GM23338 (cell line): ENCODE results near the gene MTA1. TPM values are rescaled to one million over a fixed set of nuclear protein-coding genes. Genes with fewer than 3 reads are reported as not detected.
A peak's percentile ranks its signal among the peaks of the same experiment; 100 is the strongest.

Experiments
- ATAC-seq: fragments of 200-7000 bp; cut with Tn5 transposase; 3 replicates; pipeline ENCODE4 v1.9.1; 2020
- DNase-seq: peaks from one replicate; pipeline ENCODE4 v3.0.0-alpha.2; 2015; ENCODE audit warnings: low spot score
- H2AFZ ChIP-seq: fragments of 200-600 bp; sonication (generic); 2 replicates; pipeline ENCODE4 v1.8.0; 2016; ENCODE audit warnings: antibody characterized with exemption, mild to moderate bottlenecking, moderate library complexity
- H3F3A ChIP-seq: fragments of 200-600 bp; sonication (generic); replicated peaks from 2 replicates; pipeline ENCODE4 v1.8.0; 2017; ENCODE audit warnings: antibody characterized with exemption, mixed run types, low read depth
- H3K27ac ChIP-seq: fragments of 200-600 bp; sonication (generic); 2 replicates; pipeline ENCODE4 v1.6.1; 2016; ENCODE audit warnings: low read depth
- H3K27me3 ChIP-seq: fragments of 200-600 bp; sonication (generic); 2 replicates; pipeline ENCODE4 v1.8.0; 2016; ENCODE audit warnings: mild to moderate bottlenecking, mixed run types, moderate library complexity; ENCODE audit not compliant: insufficient read depth
- H3K36me3 ChIP-seq: fragments of 200-600 bp; sonication (generic); 2 replicates; pipeline ENCODE4 v1.8.0; 2016; ENCODE audit warnings: mild to moderate bottlenecking; ENCODE audit not compliant: insufficient read depth
- H3K4me1 ChIP-seq: fragments of 200-600 bp; sonication (generic); 2 replicates; pipeline ENCODE4 v1.8.0; 2016; ENCODE audit warnings: mild to moderate bottlenecking, moderate library complexity; ENCODE audit not compliant: insufficient read depth
- H3K4me2 ChIP-seq: fragments of 200-600 bp; sonication (generic); 2 replicates; pipeline ENCODE4 v1.7.1; 2017; ENCODE audit warnings: mixed run types
- H3K4me3 ChIP-seq: fragments of 200-600 bp; sonication (generic); 2 replicates; pipeline ENCODE4 v1.6.1; 2016; ENCODE audit warnings: mixed run types
- H3K79me2 ChIP-seq: fragments of 200-600 bp; sonication (generic); replicated peaks from 2 replicates; pipeline ENCODE4 v1.8.0; 2017; ENCODE audit warnings: mild to moderate bottlenecking; ENCODE audit not compliant: insufficient read depth
- H3K9me2 ChIP-seq: fragments of 200-600 bp; sonication (generic); 2 replicates; pipeline ENCODE4 v1.8.0; 2017; ENCODE audit not compliant: insufficient read depth
- H4K20me1 ChIP-seq: fragments of 200-600 bp; sonication (generic); replicated peaks from 2 replicates; pipeline ENCODE4 v1.8.0; 2017; ENCODE audit warnings: mild to moderate bottlenecking; ENCODE audit not compliant: insufficient read depth
- H3K27ac Mint-ChIP-seq: 2 replicates; pipeline ENCODE4 v1.8.0; 2020; ENCODE audit warnings: inconsistent platforms, mild to moderate bottlenecking, moderate library complexity, mixed read lengths
- H3K27me3 Mint-ChIP-seq: 3 replicates; pipeline ENCODE4 v1.8.0; 2022; ENCODE audit warnings: low read depth, mild to moderate bottlenecking, moderate library complexity, mixed read lengths, inconsistent platforms; ENCODE audit not compliant: insufficient read depth, poor library complexity
- H3K36me3 Mint-ChIP-seq: 3 replicates; pipeline ENCODE4 v1.8.0; 2021; ENCODE audit warnings: low read depth, mild to moderate bottlenecking, inconsistent platforms, moderate library complexity, mixed read lengths
- H3K4me1 Mint-ChIP-seq: 3 replicates; pipeline ENCODE4 v1.8.0; 2020; ENCODE audit warnings: mild to moderate bottlenecking, inconsistent platforms, mixed read lengths
- H3K4me3 Mint-ChIP-seq: 3 replicates; pipeline ENCODE4 v1.8.0; 2021; ENCODE audit warnings: moderate library complexity, mild to moderate bottlenecking, inconsistent platforms, mixed read lengths
- H3K9me3 Mint-ChIP-seq: 3 replicates; pipeline ENCODE4 v1.8.0; 2020; ENCODE audit warnings: moderate library complexity, mild to moderate bottlenecking, inconsistent platforms, mixed read lengths
- CREB1 ChIP-seq: fragments of 250-450 bp; sonication (Bioruptor Pico); IDR thresholded peaks from 2 replicates; pipeline ENCODE4 v1.5.0; 2020; ENCODE audit warnings: low read depth, mild to moderate bottlenecking, moderate library complexity
- EZH2 ChIP-seq: fragments of 200-600 bp; sonication (generic); IDR thresholded peaks from one replicate; pipeline ENCODE4 v1.8.0; 2017; ENCODE audit warnings: antibody characterized with exemption, mild to moderate bottlenecking, low read depth; ENCODE audit not compliant: unreplicated experiment
- EZH2phosphoT487 ChIP-seq: fragments of 200-600 bp; sonication (generic); IDR thresholded peaks from one replicate; pipeline ENCODE4 v1.8.1; 2018; ENCODE audit warnings: antibody characterized with exemption; ENCODE audit not compliant: unreplicated experiment
- NANOG ChIP-seq: IDR thresholded peaks from 2 replicates; pipeline ENCODE4 v1.6.1; 2016; ENCODE audit warnings: antibody characterized with exemption, borderline replicate concordance
- POLR2AphosphoS5 ChIP-seq: IDR thresholded peaks from 2 replicates; pipeline ENCODE4 v1.6.1; 2016; ENCODE audit warnings: antibody characterized with exemption, low read depth
- ZNF331 ChIP-seq: fragments of 250-450 bp; sonication (Bioruptor Pico); IDR thresholded peaks from 2 replicates; pipeline ENCODE4 v1.5.0; 2020; ENCODE audit warnings: low read depth, mild to moderate bottlenecking, moderate library complexity
- polyA plus RNA-seq: library from polyadenylated mRNA; unstranded; fragments of >200 nt; fragmentation: Nextera tagmentation; extraction: Ambion mirVana; gene quantifications from 2 replicates; pipeline ENCODE4 v1.2.1, GENCODE V29; 2016
- total RNA-seq: library from RNA; depleted of rRNA; stranded (reverse); fragments of >200 nt; shearing (Covaris generic); gene quantifications from 2 replicates; pipeline ENCODE4 v1.2.3, GENCODE V29; 2014
- TF ChIP-seq, protein P1 (sequence below), 2 experiments: fragments of 200-600 bp in 1 of 2; sonication (generic) in 1 of 2; conservative IDR thresholded peaks; 2 replicates each; pipeline versions ENCODE4 v1.5.1 to v1.6.1; 2016 to 2017; ENCODE audit warnings: antibody characterized with exemption in 2 of 2, low read depth in 2 of 2, mild to moderate bottlenecking in 2 of 2, moderate library complexity in 1 of 2

Gene MTA1
- total and polyA plus RNA-seq, 2 experiments from 2014 or later, result 53.3 to 126 TPM

DNA sequence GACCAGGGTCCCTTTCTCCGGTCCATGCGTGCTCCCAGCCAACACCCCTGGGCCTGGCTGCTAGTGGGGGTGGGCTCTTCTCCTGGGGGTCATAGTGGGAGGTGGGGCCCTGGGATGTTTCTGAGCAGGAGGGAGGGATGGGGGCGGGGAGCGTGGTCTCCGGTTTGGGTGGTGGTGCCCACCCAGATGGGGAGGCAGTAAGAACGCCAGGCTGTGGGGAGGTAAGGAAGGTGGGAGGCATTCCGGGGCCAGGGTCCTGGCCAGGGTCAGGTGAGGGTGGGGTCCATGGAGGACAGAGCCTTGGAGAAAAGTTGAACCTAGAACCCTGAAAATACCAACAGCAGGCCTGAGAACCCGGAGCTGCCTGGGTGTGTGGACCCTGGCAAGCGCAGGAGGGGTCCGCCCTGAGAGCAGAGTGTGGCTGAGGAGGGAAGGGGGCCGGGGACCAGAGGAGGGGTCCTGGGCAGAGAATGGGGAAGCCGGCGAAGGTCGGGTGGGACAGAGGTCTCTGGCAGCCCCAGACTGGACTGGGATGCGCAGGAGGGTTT, 60.6 kb downstream of the MTA1 start:
- H3K4me2 ChIP-seq, result peak overlapping the region; percentile 55; the same call in 1 of the 2 replicates
- peaks cover 71% of the 10 kb centered on the region for H3K27me3 Mint-ChIP-seq
- H3K27me3 ChIP-seq, result peaks cover 93% of the 10 kb centered on the region

DNA sequence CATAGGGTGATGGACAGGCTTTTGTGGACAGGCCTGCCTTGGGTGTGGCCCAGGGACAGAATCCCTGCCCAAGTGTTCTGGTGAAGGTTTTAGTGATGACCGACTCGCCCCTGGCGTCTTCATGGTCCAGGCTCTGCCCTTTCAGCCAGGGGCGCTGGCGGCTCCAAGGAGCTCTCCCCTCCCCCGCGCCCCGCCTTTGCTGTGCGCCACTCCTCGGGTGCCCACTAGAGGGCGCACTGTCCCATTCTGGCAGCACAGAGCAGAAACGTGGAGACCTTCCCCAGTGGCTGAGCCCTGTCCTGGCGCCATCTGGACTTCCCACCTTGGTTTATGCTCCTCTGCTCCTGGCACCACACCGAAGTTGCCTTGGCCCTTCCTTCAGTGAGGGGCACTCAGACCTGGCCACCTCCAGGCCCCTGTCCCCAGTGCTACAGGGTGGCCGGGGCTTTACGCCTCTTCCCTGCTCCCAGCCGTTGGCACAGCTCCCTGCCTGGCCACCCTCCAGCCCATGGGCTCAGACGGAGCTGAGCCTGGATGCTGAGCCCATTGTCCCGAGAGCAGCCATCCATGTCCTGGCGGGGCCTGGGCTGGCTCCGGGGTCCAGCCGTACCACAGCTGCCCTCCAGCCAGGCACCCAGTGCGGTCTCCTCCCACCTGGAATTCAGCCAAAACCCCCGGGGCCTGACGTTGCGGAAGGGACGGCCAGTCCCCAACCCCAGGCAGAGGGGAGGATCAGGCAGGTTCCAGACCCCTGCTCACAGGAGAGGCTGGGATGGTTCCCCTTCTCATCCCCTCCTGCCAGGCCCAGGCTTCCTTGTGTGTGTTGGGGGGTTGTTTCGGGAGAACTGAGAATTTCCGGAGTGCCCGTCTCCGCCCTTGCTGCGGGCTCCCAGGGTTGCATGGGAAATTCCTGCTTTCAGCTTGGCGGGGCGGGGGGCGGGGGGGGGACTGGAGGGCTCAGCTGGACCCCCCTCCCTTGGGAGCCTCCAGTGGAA, 61.5 kb downstream of the MTA1 start:
- Histone ChIP-seq H3K27ac (no peak overlapping the region), H4K20me1 (no peaks in the 10 kb centered on the region), H3K9me2 (no peaks in the 10 kb centered on the region), H3K27me3 (peaks cover 93% of the 10 kb centered on the region), H3K36me3 (no peaks in the 10 kb centered on the region), H3K79me2 (no peaks in the 10 kb centered on the region), H3K4me3 (peak overlapping the region; percentile 51), H3K4me2 (peak overlapping the region; percentile 87), H3F3A (no peaks in the 10 kb centered on the region), H2AFZ (peak overlapping the region; percentile 95), H3K4me1 (peaks cover 12% of the 10 kb centered on the region; the same call in 1 of the 2 replicates)
- DNase-seq (peak; percentile 91), ATAC-seq (peak; percentile 59)
- TF ChIP-seq POLR2AphosphoS5 (peak; percentile 31; the same call in 1 of the 2 replicates), ZNF331 (CRISPR knock-in tag) (no peak), CREB1 (CRISPR knock-in tag) (peak; percentile 56), EZH2phosphoT487 (peak; percentile 6), EZH2 (no peak)
- TF ChIP-seq, protein P1, sequence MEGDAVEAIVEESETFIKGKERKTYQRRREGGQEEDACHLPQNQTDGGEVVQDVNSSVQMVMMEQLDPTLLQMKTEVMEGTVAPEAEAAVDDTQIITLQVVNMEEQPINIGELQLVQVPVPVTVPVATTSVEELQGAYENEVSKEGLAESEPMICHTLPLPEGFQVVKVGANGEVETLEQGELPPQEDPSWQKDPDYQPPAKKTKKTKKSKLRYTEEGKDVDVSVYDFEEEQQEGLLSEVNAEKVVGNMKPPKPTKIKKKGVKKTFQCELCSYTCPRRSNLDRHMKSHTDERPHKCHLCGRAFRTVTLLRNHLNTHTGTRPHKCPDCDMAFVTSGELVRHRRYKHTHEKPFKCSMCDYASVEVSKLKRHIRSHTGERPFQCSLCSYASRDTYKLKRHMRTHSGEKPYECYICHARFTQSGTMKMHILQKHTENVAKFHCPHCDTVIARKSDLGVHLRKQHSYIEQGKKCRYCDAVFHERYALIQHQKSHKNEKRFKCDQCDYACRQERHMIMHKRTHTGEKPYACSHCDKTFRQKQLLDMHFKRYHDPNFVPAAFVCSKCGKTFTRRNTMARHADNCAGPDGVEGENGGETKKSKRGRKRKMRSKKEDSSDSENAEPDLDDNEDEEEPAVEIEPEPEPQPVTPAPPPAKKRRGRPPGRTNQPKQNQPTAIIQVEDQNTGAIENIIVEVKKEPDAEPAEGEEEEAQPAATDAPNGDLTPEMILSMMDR (conservative IDR thresholded peaks at IDR 0.05; ENCODE audit: low read depth in 2 of 2), result peak; percentile 84 to 96
- H3K27me3 Mint-ChIP-seq, result peaks cover 71% of the 10 kb centered on the region
- H3K36me3 Mint-ChIP-seq, result no peaks in the 10 kb centered on the region
- H3K4me1 Mint-ChIP-seq, result peaks cover 20% of the 10 kb centered on the region; the same call in 2 of the 3 replicates
- H3K9me3 Mint-ChIP-seq, result no peaks in the 10 kb centered on the region
- H3K27ac Mint-ChIP-seq, result no peak overlapping the region
- peak overlapping the region; percentile 60 for H3K4me3 Mint-ChIP-seq

More for the DNA sequence above, 60.6 kb downstream of the MTA1 start:
- no peak for TF ChIP-seq NANOG
- TF ChIP-seq EZH2, result peak; percentile 39
- H3K4me1 ChIP-seq, result peaks cover 17% of the 10 kb centered on the region; the same call in 1 of the 2 replicates
- DNase-seq (no peak), ATAC-seq (no peak)
- 0 out of 2 replicates have a peak, but pooled peaks cover 4% of the 10 kb centered on the region for H3F3A ChIP-seq
- H3K27ac ChIP-seq, result no peak overlapping the region
- no peak overlapping the region for H2AFZ ChIP-seq
- H3K27ac Mint-ChIP-seq, result no peak overlapping the region
- no peaks in the 10 kb centered on the region for H3K9me3 Mint-ChIP-seq
- H3K4me3 ChIP-seq, result peak overlapping the region; percentile 51; the same call in 1 of the 2 replicates
- no peaks in the 10 kb centered on the region for H4K20me1 ChIP-seq
- H3K36me3 ChIP-seq, result no peaks in the 10 kb centered on the region
- H3K4me3 Mint-ChIP-seq, result no peak overlapping the region; the same call in 2 of the 3 replicates
- no peaks in the 10 kb centered on the region for H3K36me3 Mint-ChIP-seq
- H3K9me2 ChIP-seq, result no peaks in the 10 kb centered on the region
- H3K4me1 Mint-ChIP-seq, result peaks cover 20% of the 10 kb centered on the region; the same call in 2 of the 3 replicates
- H3K79me2 ChIP-seq, result no peaks in the 10 kb centered on the region
